H1 (cell line): ENCODE results near the gene OAT. TPM values are rescaled to one million over a fixed set of nuclear protein-coding genes. Genes with fewer than 3 reads are reported as not detected.

Experiments
- CTCF ChIA-PET: fragments of 300-600 bp; sonication (Branson Sonifier 250); formaldehyde crosslinking; loops from one replicate; lab custom pipeline; 2021; ENCODE audit not compliant: partially characterized antibody; lab: Charles Lee
- POLR2A ChIA-PET: fragments of 300-600 bp; sonication (Branson Sonifier 250); formaldehyde crosslinking; loops from one replicate; lab custom pipeline; 2021; ENCODE audit warnings: inconsistent platforms; ENCODE audit not compliant: partially characterized antibody; lab: Charles Lee
- DNase-seq, 2 experiments: peaks; one replicate each; pipeline versions ENCODE4 v3.0.0 to v3.0.0-alpha.2; 2010 to 2022; ENCODE audit warnings: low spot score in 2 of 2, low read depth in 1 of 2, mixed read lengths in 1 of 2
- FAIRE-seq: peaks from 2 replicates; lab custom pipeline; 2011; peaks lifted over from hg19 to GRCh38; lab: Jason Lieb, UNC
- H2AFZ ChIP-seq: 2 replicates; pipeline ENCODE4 v1.8.1; 2012; ENCODE audit warnings: low read length, inconsistent platforms
- H2AK5ac ChIP-seq: 2 replicates; pipeline ENCODE4 v1.6.1; 2013; ENCODE audit warnings: low read depth, low read length
- H2BK120ac ChIP-seq: replicated peaks from 2 replicates; pipeline ENCODE3; 2013; ENCODE audit warnings: low read depth, low read length, inconsistent platforms
- H2BK12ac ChIP-seq: 2 replicates; pipeline ENCODE4 v1.6.1; 2013; ENCODE audit warnings: low read depth, low read length
- H2BK15ac ChIP-seq: 2 replicates; pipeline ENCODE4 v1.6.1; 2013; ENCODE audit warnings: low read length
- H2BK20ac ChIP-seq: 2 replicates; pipeline ENCODE4 v1.6.1; 2013; ENCODE audit warnings: low read length
- H2BK5ac ChIP-seq: 2 replicates; pipeline ENCODE4 v1.6.1; 2013; ENCODE audit warnings: low read depth, low read length
- H3K14ac ChIP-seq: 2 replicates; pipeline ENCODE4 v1.6.1; 2013; ENCODE audit warnings: inconsistent platforms; ENCODE audit not compliant: insufficient read length
- H3K18ac ChIP-seq: 2 replicates; pipeline ENCODE4 v1.6.1; 2013; ENCODE audit warnings: low read length; ENCODE audit errors: extremely low read depth
- H3K23ac ChIP-seq: 2 replicates; pipeline ENCODE4 v1.6.1; 2013; ENCODE audit warnings: inconsistent platforms; ENCODE audit not compliant: insufficient read length
- H3K23me2 ChIP-seq: 2 replicates; pipeline ENCODE4 v1.6.1; 2013; ENCODE audit warnings: low read depth, low read length
- H3K27ac ChIP-seq: 2 replicates; pipeline ENCODE4 v1.6.1; 2011; ENCODE audit warnings: low read depth, low read length, inconsistent platforms
- H3K27me3 ChIP-seq, 4 experiments: replicated peaks in 1 of 4; 1 replicate in 1 of 4; 2 replicates in 3 of 4; pipeline versions ENCODE4 v1.6.1 to v1.8.1; 2011 to 2013; ENCODE audit warnings: low read length in 3 of 4, mild to moderate bottlenecking in 3 of 4, inconsistent platforms in 2 of 4, mixed read lengths in 2 of 4, moderate library complexity in 1 of 4; ENCODE audit not compliant: control insufficient read depth in 3 of 4, insufficient read depth in 3 of 4; ENCODE audit errors: extremely low read depth in 1 of 4
- H3K36me3 ChIP-seq, 4 experiments: 2 replicates each; pipeline versions ENCODE4 v1.6.1 to v1.8.1; 2011 to 2013; ENCODE audit warnings: mild to moderate bottlenecking in 4 of 4, low read length in 3 of 4, moderate library complexity in 2 of 4, control low read depth in 1 of 4, inconsistent platforms in 1 of 4; ENCODE audit not compliant: insufficient read depth in 4 of 4, control insufficient read depth in 2 of 4
- H3K4ac ChIP-seq: replicated peaks from 2 replicates; pipeline ENCODE3; 2013; ENCODE audit warnings: low read length, low read depth, mixed read lengths, inconsistent platforms; ENCODE audit not compliant: insufficient read length
- H3K4me1 ChIP-seq, 4 experiments: replicated peaks in 1 of 4; 1 replicate in 1 of 4; 2 replicates in 3 of 4; pipeline versions ENCODE4 v1.6.1 to v1.8.1; 2011 to 2013; ENCODE audit warnings: low read length in 3 of 4, inconsistent platforms in 2 of 4, mixed read lengths in 1 of 4; ENCODE audit not compliant: insufficient read depth in 4 of 4, control insufficient read depth in 3 of 4
- H3K4me2 ChIP-seq, 2 experiments: 2 replicates each; pipeline versions ENCODE4 v1.6.1 to v1.8.1; 2011 to 2013; ENCODE audit warnings: low read depth in 2 of 2, low read length in 2 of 2, control low read depth in 1 of 2, inconsistent platforms in 1 of 2, mild to moderate bottlenecking in 1 of 2; ENCODE audit not compliant: insufficient read depth in 1 of 2
- H3K4me3 ChIP-seq, 4 experiments: fragments of 200-600, 300-600 bp in 1 of 4; sonication (generic), shearing (Covaris generic), sonication (Bioruptor Twin) in 1 of 4; 2 replicates each; pipeline versions ENCODE4 v1.5.1 to v1.8.1; 2011 to 2016; ENCODE audit warnings: low read length in 4 of 4, low read depth in 3 of 4, control low read depth in 2 of 4, inconsistent platforms in 2 of 4, mild to moderate bottlenecking in 2 of 4, mixed read lengths in 1 of 4, moderate library complexity in 1 of 4; ENCODE audit not compliant: insufficient read depth in 2 of 4; ENCODE audit errors: extremely low read depth in 1 of 4
- H3K56ac ChIP-seq: replicated peaks from 2 replicates; pipeline ENCODE3; 2013; ENCODE audit warnings: low read depth, mild to moderate bottlenecking, mixed read lengths, low read length, inconsistent platforms; ENCODE audit not compliant: insufficient read length
- H3K79me1 ChIP-seq: 2 replicates; pipeline ENCODE4 v1.6.1; 2013; ENCODE audit warnings: low read depth, low read length, control low read depth
- H3K79me2 ChIP-seq, 2 experiments: 2 replicates each; pipeline versions ENCODE4 v1.6.1 to v1.8.1; 2012 to 2013; ENCODE audit warnings: low read length in 2 of 2, mild to moderate bottlenecking in 2 of 2, inconsistent platforms in 1 of 2; ENCODE audit not compliant: insufficient read depth in 2 of 2, control insufficient read depth in 1 of 2
- H3K9ac ChIP-seq, 4 experiments: replicated peaks in 1 of 4; 1 replicate in 1 of 4; 2 replicates in 3 of 4; pipeline versions ENCODE4 v1.6.1 to v1.8.1; 2011 to 2013; ENCODE audit warnings: low read depth in 3 of 4, low read length in 3 of 4, control low read depth in 2 of 4, mild to moderate bottlenecking in 2 of 4, moderate library complexity in 2 of 4, inconsistent platforms in 1 of 4; ENCODE audit errors: extremely low read depth in 1 of 4
- H3K9me3 ChIP-seq, 2 experiments: 2 replicates each; pipeline versions ENCODE4 v1.6.1 to v1.8.1; 2012 to 2013; ENCODE audit warnings: mild to moderate bottlenecking in 2 of 2, moderate library complexity in 2 of 2, control low read depth in 1 of 2, inconsistent platforms in 1 of 2, low read depth in 1 of 2, low read length in 1 of 2, mixed read lengths in 1 of 2; ENCODE audit not compliant: insufficient read depth in 2 of 2
- H4K20me1 ChIP-seq, 2 experiments: replicated peaks in 1 of 2; 2 replicates each; pipeline versions ENCODE3 to v1.8.1; 2011 to 2013; ENCODE audit warnings: inconsistent platforms in 2 of 2, low read length in 2 of 2, mild to moderate bottlenecking in 1 of 2; ENCODE audit not compliant: insufficient read depth in 2 of 2, control insufficient read depth in 1 of 2
- H4K5ac ChIP-seq: 2 replicates; pipeline ENCODE4 v1.6.1; 2013; ENCODE audit warnings: low read length, low read depth, mixed read lengths, inconsistent platforms; ENCODE audit not compliant: insufficient read length
- H4K8ac ChIP-seq: 2 replicates; pipeline ENCODE4 v1.8.0; 2013; ENCODE audit warnings: mild to moderate bottlenecking, moderate library complexity, low read length, inconsistent platforms; ENCODE audit not compliant: insufficient read depth; ENCODE audit errors: extremely low read depth
- H4K91ac ChIP-seq: replicated peaks from 2 replicates; pipeline ENCODE3; 2013; ENCODE audit warnings: low read length, mixed read lengths, inconsistent platforms; ENCODE audit not compliant: insufficient read length
- BACH1 ChIP-seq: IDR thresholded peaks from 2 replicates; pipeline ENCODE4 v1.6.1; 2012; ENCODE audit warnings: low read length, improper control_type of control experiment
- CREB1 ChIP-seq: IDR thresholded peaks from 2 replicates; pipeline ENCODE4 v1.6.1; 2012; ENCODE audit warnings: inconsistent platforms
- GTF2F1 ChIP-seq: IDR thresholded peaks from 2 replicates; pipeline ENCODE4 v1.6.1; 2012; ENCODE audit warnings: low read depth, low read length, improper control_type of control experiment, borderline replicate concordance
- HDAC6 ChIP-seq: IDR thresholded peaks from one replicate; pipeline ENCODE4 v1.7.1; 2012; ENCODE audit warnings: low read depth, mild to moderate bottlenecking, inconsistent platforms, low read length, moderate library complexity
- KDM1A ChIP-seq: fragments of 200-600, 300-600 bp; sonication (generic); IDR thresholded peaks from 2 replicates; pipeline ENCODE4 v1.7.1; 2016; ENCODE audit warnings: mild to moderate bottlenecking, low read length, borderline replicate concordance
- RFX5 ChIP-seq: IDR thresholded peaks from 2 replicates; pipeline ENCODE4 v1.6.1; 2011; ENCODE audit warnings: low read depth, low read length, improper control_type of control experiment, borderline replicate concordance
- TAF1 ChIP-seq: IDR thresholded peaks from 2 replicates; pipeline ENCODE4 v1.6.1; 2011; ENCODE audit warnings: mild to moderate bottlenecking, low read depth, low read length
- TBP ChIP-seq: IDR thresholded peaks from 2 replicates; pipeline ENCODE4 v1.6.1; 2011; ENCODE audit warnings: low read depth, low read length, improper control_type of control experiment
- USF2 ChIP-seq: IDR thresholded peaks from 2 replicates; pipeline ENCODE4 v1.6.1; 2011; ENCODE audit warnings: low read length, improper control_type of control experiment
- ZNF274 ChIP-seq: IDR thresholded peaks from 2 replicates; pipeline ENCODE4 v1.7.0; 2012; ENCODE audit warnings: low read length, borderline replicate concordance; ENCODE audit errors: extremely low read depth
- WGBS, 2 experiments: shearing (Covaris generic) in 1 of 2; methylation state at CpG; one replicate each; pipeline versions ENCODE4 v1.1.6 to v1.1.7; 2013 to 2015; ENCODE audit warnings: low lambda C conversion rate in 2 of 2, mixed read lengths in 2 of 2, inconsistent platforms in 1 of 2, low coverage in 1 of 2, missing lambda C conversion rate in 1 of 2; ENCODE audit not compliant: insufficient replicate concordance in 2 of 2, insufficient coverage in 1 of 2, insufficient read length in 1 of 2; ENCODE audit errors: extremely low coverage in 1 of 2, missing lambda C conversion rate in 1 of 2; 5-methylcytosine and 5-hydroxymethylcytosine counted together
- polyA plus RNA-seq, 7 experiments: library from polyadenylated mRNA; depleted of rRNA in 3 of 7; stranded (reverse) in 5 of 7; unstranded in 2 of 7; fragments of >200 nt in 5 of 7; fragments of 200-250 nt in 2 of 7; gene quantifications; 1 replicate in 5 of 7; 2 replicates in 1 of 7; 4 replicates in 1 of 7; pipeline versions ENCODE4 v1.2.1 to v1.2.3, GENCODE V29; 2011 to 2013; ENCODE audit warnings: missing spikeins in 2 of 7, mixed read lengths in 2 of 7
- total RNA-seq: library from RNA; stranded (reverse); fragmentation: NEBNext Ultra II Directional; extraction: Animal tissue kit (Norgen Biotek cat#: 25700); gene quantifications from 2 replicates; pipeline ENCODE4 v1.2.1, GENCODE V29; 2021

Gene OAT
- total and polyA plus RNA-seq, 2 of the 8 experiments (the other 6 are each of a cell fraction or from before 2014, with no cell fraction given): 67.8 to 121 TPM

GRCh38 chr10:124353091-124353815 lies 65.5 kb downstream of the OAT start:
- TF ChIP-seq BACH1 (no peak), KDM1A (no peak), TAF1 (no peak), RFX5 (no peak), HDAC6 (no peak), GTF2F1 (no peak), CREB1 (no peak), TBP (no peak), ZNF274 (no peak), USF2 (no peak)
- no peak overlapping the region for H2BK15ac ChIP-seq
- DNase-seq (no peak), FAIRE-seq (no peak)
- peak overlapping the region; percentile 17; the same call in 1 of the 2 replicates for H4K8ac ChIP-seq
- H4K5ac ChIP-seq: no peak overlapping the region
- no peaks in the 10 kb centered on the region for H3K79me2 ChIP-seq
- no peaks in the 10 kb centered on the region for H3K36me3 ChIP-seq
- H3K27ac ChIP-seq: no peak overlapping the region
- no peak overlapping the region for H3K18ac ChIP-seq
- H4K91ac ChIP-seq: no peak overlapping the region
- no peak overlapping the region for H3K56ac ChIP-seq
- H2BK20ac ChIP-seq: no peak overlapping the region
- no peak overlapping the region for H2AK5ac ChIP-seq
- H3K9me3 ChIP-seq: no peaks in the 10 kb centered on the region
- H4K20me1 ChIP-seq: no peaks in the 10 kb centered on the region
- no peak overlapping the region for H2BK12ac ChIP-seq
- no peak overlapping the region for H2BK5ac ChIP-seq
- no peak overlapping the region for H3K4ac ChIP-seq
- H3K14ac ChIP-seq: no peak overlapping the region
- no peak overlapping the region for H3K4me3 ChIP-seq
- no peak overlapping the region for H3K23ac ChIP-seq
- no peak overlapping the region for H3K4me2 ChIP-seq
- H2AFZ ChIP-seq: no peak overlapping the region
- no peak overlapping the region for H2BK120ac ChIP-seq
- no peaks in the 10 kb centered on the region for H3K79me1 ChIP-seq
- 89% methylated on average over 14 of the region's 15 CpGs; no CpG with 5 or more reads in 1 of the 2 experiments for WGBS, 2 experiments
- peaks cover 0 to 2% (median 0%) of the 10 kb centered on the region in 4 experiments; a peak in 1 of 7 replicates for H3K27me3 ChIP-seq
- peaks cover 0 to 4% (median 0%) of the 10 kb centered on the region in 4 experiments; a peak in 2 of 7 replicates for H3K4me1 ChIP-seq
- POLR2A ChIA-PET: interaction anchor here (0.7 to 1.7 kb wide), 4 partner anchors 12 to 112 kb away, joined by 3 to 4 read pairs (median 4); partner anchors contain the start of gene OAT
- H3K9ac ChIP-seq: no peak overlapping the region
- H3K23me2 ChIP-seq: no peaks in the 10 kb centered on the region
- CTCF ChIA-PET: interaction anchor here (0.6 to 2.1 kb wide), 7 partner anchors 12 to 288 kb away, joined by 3 to 8 read pairs (median 4); no protein-coding TSS in a partner anchor
